WTC11 (cell line): ENCODE measurements around the gene RBPMS2. TPM values are rescaled to one million over a fixed set of nuclear protein-coding genes. Genes with fewer than 3 reads are reported as not detected.

Experiments
- ATAC-seq: fragments of 200-7000 bp; cut with Tn5 transposase; 2 replicates; pipeline ENCODE4 v1.10.0; 2021; ENCODE audit warnings: mild to moderate bottlenecking, moderate library complexity
- CTCF ChIA-PET: fragments of 300-600 bp; sonication (Branson Sonifier 250); formaldehyde crosslinking; loops from one replicate; lab custom pipeline; 2021; ENCODE audit warnings: antibody characterized with exemption; lab: Charles Lee
- POLR2A ChIA-PET: fragments of 350-600 bp; sonication (Branson Sonifier 250); formaldehyde crosslinking; loops from one replicate; lab custom pipeline; 2021; ENCODE audit warnings: antibody characterized with exemption; lab: Charles Lee
- DNase-seq: peaks from one replicate; pipeline ENCODE4 v3.0.0; 2021; ENCODE audit warnings: low spot score
- H3K27ac Mint-ChIP-seq: 2 replicates; pipeline ENCODE4 v1.8.0; 2021; ENCODE audit warnings: mixed read lengths
- H3K27me3 Mint-ChIP-seq: 2 replicates; pipeline ENCODE4 v1.8.0; 2021; ENCODE audit warnings: low read depth, mild to moderate bottlenecking, moderate library complexity, mixed read lengths
- H3K36me3 Mint-ChIP-seq: 2 replicates; pipeline ENCODE4 v1.8.0; 2021; ENCODE audit warnings: mixed read lengths
- H3K4me1 Mint-ChIP-seq: 2 replicates; pipeline ENCODE4 v1.8.0; 2022; ENCODE audit warnings: mixed read lengths
- H3K4me3 Mint-ChIP-seq: 2 replicates; pipeline ENCODE4 v1.8.0; 2021; ENCODE audit warnings: mild to moderate bottlenecking, moderate library complexity, mixed read lengths
- H3K9me3 Mint-ChIP-seq: 2 replicates; pipeline ENCODE4 v1.8.0; 2021; ENCODE audit warnings: mixed read lengths
- FOXJ3 ChIP-seq: sonication (generic); formaldehyde crosslinking; IDR thresholded peaks from 2 replicates; pipeline ENCODE4 v1.9.0; 2021; ENCODE audit warnings: missing genetic modification reagents, mild to moderate bottlenecking, borderline replicate concordance
- KAT7 ChIP-seq: sonication (generic); formaldehyde crosslinking; IDR thresholded peaks from 2 replicates; pipeline ENCODE4 v1.8.1; 2023; ENCODE audit warnings: missing genetic modification reagents, mild to moderate bottlenecking, borderline replicate concordance
- MXD4 ChIP-seq: fragments of 250-450 bp; sonication (Bioruptor Pico); IDR thresholded peaks from 2 replicates; pipeline ENCODE4 v1.8.0; 2021; ENCODE audit warnings: mild to moderate bottlenecking, moderate library complexity, borderline replicate concordance
- ZNF423 ChIP-seq: fragments of 250-450 bp; sonication (Bioruptor Pico); IDR thresholded peaks from 2 replicates; pipeline ENCODE4 v2.1.2; 2022; ENCODE audit warnings: mild to moderate bottlenecking, moderate library complexity
- total RNA-seq: library from RNA; stranded (reverse); gene quantifications from 3 replicates; pipeline ENCODE4 v1.2.3, GENCODE V29; 2021
- TF ChIP-seq, protein P1 (sequence below): sonication (generic); formaldehyde crosslinking; IDR thresholded peaks from 2 replicates; pipeline ENCODE4 v1.8.1; 2022; ENCODE audit warnings: mild to moderate bottlenecking, moderate library complexity, missing genetic modification reagents
- TF ChIP-seq, protein P2 (sequence below): fragments of 250-450 bp; sonication (Bioruptor Pico); IDR thresholded peaks from 2 replicates; pipeline ENCODE4 v1.9.0; 2021; ENCODE audit warnings: mild to moderate bottlenecking, borderline replicate concordance
- TF ChIP-seq, protein P3 (sequence below): sonication (generic); formaldehyde crosslinking; IDR thresholded peaks from 2 replicates; pipeline ENCODE4 v1.8.0; 2023; ENCODE audit warnings: mild to moderate bottlenecking, missing genetic modification reagents
- TF ChIP-seq, protein P4 (sequence below): sonication (generic); formaldehyde crosslinking; IDR thresholded peaks from 2 replicates; pipeline ENCODE4 v1.8.1; 2023; ENCODE audit warnings: mild to moderate bottlenecking, moderate library complexity, missing genetic modification reagents
- TF ChIP-seq, protein P5 (sequence below): sonication (generic); formaldehyde crosslinking; IDR thresholded peaks from 2 replicates; pipeline ENCODE4 v1.8.0; 2023; ENCODE audit warnings: missing genetic modification reagents
- TF ChIP-seq, protein P6 (sequence below): sonication (generic); formaldehyde crosslinking; IDR thresholded peaks from 2 replicates; pipeline ENCODE4 v1.8.1; 2022; ENCODE audit warnings: mild to moderate bottlenecking, missing genetic modification reagents, moderate library complexity, borderline replicate concordance

Gene RBPMS2
- total RNA-seq, 1 experiment from 2014 or later: 195 TPM

DNA sequence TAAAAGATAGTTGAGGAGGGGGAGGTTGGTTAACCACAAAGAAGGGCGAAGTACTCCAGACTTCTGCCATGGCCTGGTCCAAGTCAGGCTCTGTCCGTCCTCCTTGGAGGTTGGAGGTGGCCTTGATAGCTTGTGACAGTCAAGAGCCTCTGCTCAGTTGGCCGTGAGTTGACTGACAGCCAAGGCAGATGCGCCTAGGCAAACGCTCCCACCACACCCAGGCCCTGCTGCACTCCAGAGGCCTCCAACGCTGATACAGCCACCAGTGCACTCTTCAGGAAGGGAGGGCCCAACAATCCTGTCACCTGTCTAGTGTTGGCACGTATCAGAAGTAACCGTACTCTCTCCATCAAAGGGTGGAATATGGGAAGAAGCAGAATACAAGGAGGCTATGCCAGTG, 9.3 kb downstream of the RBPMS2 start (continued):
- TF ChIP-seq, protein P1, sequence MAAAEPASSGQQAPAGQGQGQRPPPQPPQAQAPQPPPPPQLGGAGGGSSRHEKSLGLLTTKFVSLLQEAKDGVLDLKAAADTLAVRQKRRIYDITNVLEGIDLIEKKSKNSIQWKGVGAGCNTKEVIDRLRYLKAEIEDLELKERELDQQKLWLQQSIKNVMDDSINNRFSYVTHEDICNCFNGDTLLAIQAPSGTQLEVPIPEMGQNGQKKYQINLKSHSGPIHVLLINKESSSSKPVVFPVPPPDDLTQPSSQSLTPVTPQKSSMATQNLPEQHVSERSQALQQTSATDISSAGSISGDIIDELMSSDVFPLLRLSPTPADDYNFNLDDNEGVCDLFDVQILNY (CRISPR knock-in tag): no peak

DNA sequence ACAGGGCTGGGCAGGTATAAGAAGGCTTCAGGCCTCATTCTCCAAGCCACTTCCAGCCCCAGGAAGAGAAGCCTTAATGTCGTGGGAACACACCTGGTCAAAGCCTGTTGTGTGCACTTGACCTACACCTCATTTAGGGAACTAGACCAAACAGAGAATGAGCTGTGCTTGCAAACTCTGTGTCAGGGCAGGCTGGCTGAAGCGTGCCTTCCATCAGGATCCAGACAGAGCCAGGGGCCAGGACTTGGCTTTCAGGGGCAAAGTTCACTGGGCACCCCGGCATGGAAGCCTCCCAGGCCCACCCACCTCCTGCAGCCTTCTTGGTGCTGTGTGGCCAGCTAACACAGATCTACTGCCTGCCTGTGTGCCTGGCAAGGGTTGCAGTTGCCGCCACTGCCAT, 11.5 kb downstream of the RBPMS2 start:
- no peak for ATAC-seq
- Mint-ChIP-seq H3K27me3 (no peaks in the 10 kb centered on the region), H3K4me3 (no peak overlapping the region), H3K36me3 (peaks cover 9% of the 10 kb centered on the region; the same call in 1 of the 2 replicates), H3K27ac (peak overlapping the region; percentile 80), H3K9me3 (no peaks in the 10 kb centered on the region), H3K4me1 (peaks cover 74% of the 10 kb centered on the region)
- TF ChIP-seq MXD4 (CRISPR knock-in tag): no peak
- TF ChIP-seq, protein P2, sequence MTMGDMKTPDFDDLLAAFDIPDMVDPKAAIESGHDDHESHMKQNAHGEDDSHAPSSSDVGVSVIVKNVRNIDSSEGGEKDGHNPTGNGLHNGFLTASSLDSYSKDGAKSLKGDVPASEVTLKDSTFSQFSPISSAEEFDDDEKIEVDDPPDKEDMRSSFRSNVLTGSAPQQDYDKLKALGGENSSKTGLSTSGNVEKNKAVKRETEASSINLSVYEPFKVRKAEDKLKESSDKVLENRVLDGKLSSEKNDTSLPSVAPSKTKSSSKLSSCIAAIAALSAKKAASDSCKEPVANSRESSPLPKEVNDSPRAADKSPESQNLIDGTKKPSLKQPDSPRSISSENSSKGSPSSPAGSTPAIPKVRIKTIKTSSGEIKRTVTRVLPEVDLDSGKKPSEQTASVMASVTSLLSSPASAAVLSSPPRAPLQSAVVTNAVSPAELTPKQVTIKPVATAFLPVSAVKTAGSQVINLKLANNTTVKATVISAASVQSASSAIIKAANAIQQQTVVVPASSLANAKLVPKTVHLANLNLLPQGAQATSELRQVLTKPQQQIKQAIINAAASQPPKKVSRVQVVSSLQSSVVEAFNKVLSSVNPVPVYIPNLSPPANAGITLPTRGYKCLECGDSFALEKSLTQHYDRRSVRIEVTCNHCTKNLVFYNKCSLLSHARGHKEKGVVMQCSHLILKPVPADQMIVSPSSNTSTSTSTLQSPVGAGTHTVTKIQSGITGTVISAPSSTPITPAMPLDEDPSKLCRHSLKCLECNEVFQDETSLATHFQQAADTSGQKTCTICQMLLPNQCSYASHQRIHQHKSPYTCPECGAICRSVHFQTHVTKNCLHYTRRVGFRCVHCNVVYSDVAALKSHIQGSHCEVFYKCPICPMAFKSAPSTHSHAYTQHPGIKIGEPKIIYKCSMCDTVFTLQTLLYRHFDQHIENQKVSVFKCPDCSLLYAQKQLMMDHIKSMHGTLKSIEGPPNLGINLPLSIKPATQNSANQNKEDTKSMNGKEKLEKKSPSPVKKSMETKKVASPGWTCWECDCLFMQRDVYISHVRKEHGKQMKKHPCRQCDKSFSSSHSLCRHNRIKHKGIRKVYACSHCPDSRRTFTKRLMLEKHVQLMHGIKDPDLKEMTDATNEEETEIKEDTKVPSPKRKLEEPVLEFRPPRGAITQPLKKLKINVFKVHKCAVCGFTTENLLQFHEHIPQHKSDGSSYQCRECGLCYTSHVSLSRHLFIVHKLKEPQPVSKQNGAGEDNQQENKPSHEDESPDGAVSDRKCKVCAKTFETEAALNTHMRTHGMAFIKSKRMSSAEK (CRISPR knock-in tag): no peak
- TF ChIP-seq KAT7 (CRISPR knock-in tag): no peak
- TF ChIP-seq FOXJ3 (CRISPR knock-in tag): no peak
- TF ChIP-seq, protein P3, sequence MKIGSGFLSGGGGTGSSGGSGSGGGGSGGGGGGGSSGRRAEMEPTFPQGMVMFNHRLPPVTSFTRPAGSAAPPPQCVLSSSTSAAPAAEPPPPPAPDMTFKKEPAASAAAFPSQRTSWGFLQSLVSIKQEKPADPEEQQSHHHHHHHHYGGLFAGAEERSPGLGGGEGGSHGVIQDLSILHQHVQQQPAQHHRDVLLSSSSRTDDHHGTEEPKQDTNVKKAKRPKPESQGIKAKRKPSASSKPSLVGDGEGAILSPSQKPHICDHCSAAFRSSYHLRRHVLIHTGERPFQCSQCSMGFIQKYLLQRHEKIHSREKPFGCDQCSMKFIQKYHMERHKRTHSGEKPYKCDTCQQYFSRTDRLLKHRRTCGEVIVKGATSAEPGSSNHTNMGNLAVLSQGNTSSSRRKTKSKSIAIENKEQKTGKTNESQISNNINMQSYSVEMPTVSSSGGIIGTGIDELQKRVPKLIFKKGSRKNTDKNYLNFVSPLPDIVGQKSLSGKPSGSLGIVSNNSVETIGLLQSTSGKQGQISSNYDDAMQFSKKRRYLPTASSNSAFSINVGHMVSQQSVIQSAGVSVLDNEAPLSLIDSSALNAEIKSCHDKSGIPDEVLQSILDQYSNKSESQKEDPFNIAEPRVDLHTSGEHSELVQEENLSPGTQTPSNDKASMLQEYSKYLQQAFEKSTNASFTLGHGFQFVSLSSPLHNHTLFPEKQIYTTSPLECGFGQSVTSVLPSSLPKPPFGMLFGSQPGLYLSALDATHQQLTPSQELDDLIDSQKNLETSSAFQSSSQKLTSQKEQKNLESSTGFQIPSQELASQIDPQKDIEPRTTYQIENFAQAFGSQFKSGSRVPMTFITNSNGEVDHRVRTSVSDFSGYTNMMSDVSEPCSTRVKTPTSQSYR (CRISPR knock-in tag): no peak
- TF ChIP-seq ZNF423: no peak
- TF ChIP-seq, protein P4, sequence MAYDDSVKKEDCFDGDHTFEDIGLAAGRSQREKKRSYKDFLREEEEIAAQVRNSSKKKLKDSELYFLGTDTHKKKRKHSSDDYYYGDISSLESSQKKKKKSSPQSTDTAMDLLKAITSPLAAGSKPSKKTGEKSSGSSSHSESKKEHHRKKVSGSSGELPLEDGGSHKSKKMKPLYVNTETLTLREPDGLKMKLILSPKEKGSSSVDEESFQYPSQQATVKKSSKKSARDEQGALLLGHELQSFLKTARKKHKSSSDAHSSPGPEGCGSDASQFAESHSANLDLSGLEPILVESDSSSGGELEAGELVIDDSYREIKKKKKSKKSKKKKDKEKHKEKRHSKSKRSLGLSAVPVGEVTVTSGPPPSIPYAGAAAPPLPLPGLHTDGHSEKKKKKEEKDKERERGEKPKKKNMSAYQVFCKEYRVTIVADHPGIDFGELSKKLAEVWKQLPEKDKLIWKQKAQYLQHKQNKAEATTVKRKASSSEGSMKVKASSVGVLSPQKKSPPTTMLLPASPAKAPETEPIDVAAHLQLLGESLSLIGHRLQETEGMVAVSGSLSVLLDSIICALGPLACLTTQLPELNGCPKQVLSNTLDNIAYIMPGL (CRISPR knock-in tag): no peak
- TF ChIP-seq, protein P5, sequence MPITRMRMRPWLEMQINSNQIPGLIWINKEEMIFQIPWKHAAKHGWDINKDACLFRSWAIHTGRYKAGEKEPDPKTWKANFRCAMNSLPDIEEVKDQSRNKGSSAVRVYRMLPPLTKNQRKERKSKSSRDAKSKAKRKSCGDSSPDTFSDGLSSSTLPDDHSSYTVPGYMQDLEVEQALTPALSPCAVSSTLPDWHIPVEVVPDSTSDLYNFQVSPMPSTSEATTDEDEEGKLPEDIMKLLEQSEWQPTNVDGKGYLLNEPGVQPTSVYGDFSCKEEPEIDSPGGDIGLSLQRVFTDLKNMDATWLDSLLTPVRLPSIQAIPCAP (CRISPR knock-in tag): no peak
- TF ChIP-seq, protein P6, sequence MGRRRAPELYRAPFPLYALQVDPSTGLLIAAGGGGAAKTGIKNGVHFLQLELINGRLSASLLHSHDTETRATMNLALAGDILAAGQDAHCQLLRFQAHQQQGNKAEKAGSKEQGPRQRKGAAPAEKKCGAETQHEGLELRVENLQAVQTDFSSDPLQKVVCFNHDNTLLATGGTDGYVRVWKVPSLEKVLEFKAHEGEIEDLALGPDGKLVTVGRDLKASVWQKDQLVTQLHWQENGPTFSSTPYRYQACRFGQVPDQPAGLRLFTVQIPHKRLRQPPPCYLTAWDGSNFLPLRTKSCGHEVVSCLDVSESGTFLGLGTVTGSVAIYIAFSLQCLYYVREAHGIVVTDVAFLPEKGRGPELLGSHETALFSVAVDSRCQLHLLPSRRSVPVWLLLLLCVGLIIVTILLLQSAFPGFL: no peak
- ChIA-PET POLR2A (interaction anchor here (0.9 to 1.4 kb wide), 2 partner anchors 14 to 44 kb away, joined by 3 to 7 read pairs; no protein-coding TSS in a partner anchor), CTCF (interaction anchor here (1.4 to 6.3 kb wide), 4 partner anchors 14 to 77 kb away, joined by 5 to 50 read pairs (median 6); no protein-coding TSS in a partner anchor)
- no peak for DNase-seq
